K562 (cell line): ENCODE data around the gene NPEPPS. TPM values are rescaled to one million over a fixed set of nuclear protein-coding genes. Genes with fewer than 3 reads are reported as not detected.

Experiments
- ATF1 ChIP-seq, 2 experiments: fragments of 450-650 bp in 1 of 2; IDR thresholded peaks; 2 replicates each; pipeline ENCODE4 v1.6.1; 2016; ENCODE audit warnings: missing compliant biosample characterization in 1 of 2, missing genetic modification characterization in 1 of 2
- BHLHE40 ChIP-seq: IDR thresholded peaks from 2 replicates; pipeline ENCODE4 v1.6.1; 2011; ENCODE audit warnings: low read length, improper control_type of control experiment
- CCNT2 ChIP-seq: IDR thresholded peaks from 2 replicates; pipeline ENCODE4 v1.6.1; 2011; ENCODE audit warnings: borderline replicate concordance, low read depth, mild to moderate bottlenecking, moderate library complexity, mixed read lengths, low read length; ENCODE audit not compliant: insufficient read length; ENCODE audit errors: extremely low read depth
- FIP1L1 ChIP-seq: fragments of 200-400 bp; formaldehyde crosslinking; IDR thresholded peaks from 2 replicates; pipeline ENCODE4 v1.6.1; 2018; ENCODE audit warnings: mild to moderate bottlenecking, low read depth, low read length; ENCODE audit not compliant: poor library complexity, severe bottlenecking
- GATAD2A ChIP-seq: fragments of 450-650 bp; IDR thresholded peaks from 2 replicates; pipeline ENCODE4 v1.6.1; 2017
- HNRNPH1 ChIP-seq: fragments of 200-400 bp; formaldehyde crosslinking; optimal IDR thresholded peaks from 2 replicates; pipeline ENCODE3; 2017; ENCODE audit warnings: low read depth, mild to moderate bottlenecking, low read length, moderate library complexity
- HNRNPK ChIP-seq: fragments of 200-400 bp; formaldehyde crosslinking; IDR thresholded peaks from one replicate; pipeline ENCODE4 v1.6.1; 2018; ENCODE audit warnings: mild to moderate bottlenecking, low read depth, low read length; ENCODE audit not compliant: poor library complexity, severe bottlenecking
- NBN ChIP-seq: fragments of 450-650 bp; IDR thresholded peaks from 2 replicates; pipeline ENCODE4 v1.6.1; 2016; ENCODE audit warnings: low read depth, mild to moderate bottlenecking
- NFYB ChIP-seq: IDR thresholded peaks from 2 replicates; pipeline ENCODE4 v1.6.1; 2011; ENCODE audit warnings: mild to moderate bottlenecking, moderate library complexity; ENCODE audit not compliant: insufficient read length; ENCODE audit errors: extremely low read depth
- NR2C2 ChIP-seq, 2 experiments: fragments of 200-800 bp in 1 of 2; sonication (Bioruptor generic) in 1 of 2; sonication (generic) in 1 of 2; formaldehyde crosslinking in 1 of 2; IDR thresholded peaks; 2 replicates each; pipeline versions ENCODE4 v1.6.1 to v1.8.0; 2016 to 2022; ENCODE audit warnings: mild to moderate bottlenecking in 1 of 2, missing compliant biosample characterization in 1 of 2, missing genetic modification characterization in 1 of 2, missing genetic modification reagents in 1 of 2
- POU5F1 ChIP-seq: fragments of 150-350 bp; IDR thresholded peaks from 2 replicates; pipeline ENCODE4 v1.6.1; 2014; ENCODE audit warnings: borderline replicate concordance, low read length, low read depth, mild to moderate bottlenecking; ENCODE audit not compliant: partially characterized antibody
- RNF2 ChIP-seq: sonication (generic); IDR thresholded peaks from 2 replicates; pipeline ENCODE4 v1.6.1; 2016
- TCF15 ChIP-seq: fragments of 250-450 bp; sonication (Bioruptor Pico); IDR thresholded peaks from 2 replicates; pipeline ENCODE4 v1.8.0; 2022; ENCODE audit warnings: moderate library complexity, mild to moderate bottlenecking, inconsistent platforms
- ZBTB43 ChIP-seq: sonication (generic); formaldehyde crosslinking; IDR thresholded peaks from 2 replicates; pipeline ENCODE4 v1.8.0; 2023; ENCODE audit warnings: mild to moderate bottlenecking, missing genetic modification reagents
- ZBTB5 ChIP-seq: fragments of 450-650 bp; IDR thresholded peaks from 2 replicates; pipeline ENCODE4 v1.6.1; 2017; ENCODE audit warnings: antibody characterized with exemption
- ZBTB7A ChIP-seq: IDR thresholded peaks from 2 replicates; pipeline ENCODE4 v1.6.1; 2011; ENCODE audit warnings: low read depth, mild to moderate bottlenecking, low read length, moderate library complexity, borderline replicate concordance; ENCODE audit not compliant: control insufficient read depth
- ZNF12 ChIP-seq: sonication (generic); formaldehyde crosslinking; IDR thresholded peaks from 2 replicates; pipeline ENCODE4 v1.4.0; 2020; ENCODE audit warnings: mild to moderate bottlenecking, missing genetic modification reagents
- polyA plus RNA-seq, 8 experiments: library from polyadenylated mRNA; depleted of rRNA in 4 of 8; stranded (reverse) in 5 of 8; unstranded in 3 of 8; fragments of >200 nt; fragmentation: Nextera tagmentation in 2 of 8; fragmentation: Illumina TruSeq in 1 of 8; extraction: Ambion mirVana in 2 of 8; extraction: Trizol in 1 of 8; gene quantifications; 2 replicates each; pipeline versions ENCODE4 v1.2.1 to v1.2.3, GENCODE V29; 2011 to 2014; ENCODE audit warnings: inconsistent platforms in 1 of 8, missing spikeins in 1 of 8
- total RNA-seq, 7 experiments: library from RNA; depleted of rRNA in 6 of 7; stranded (reverse); fragments of >200 nt in 6 of 7; fragmentation: Illumina TruSeq in 2 of 7; extraction: Trizol in 2 of 7; gene quantifications; 2 replicates each; pipeline versions ENCODE4 v1.2.1 to v1.2.3, GENCODE V29; 2011 to 2021; ENCODE audit warnings: low replicate concordance in 1 of 7
- TF ChIP-seq, protein P1 (sequence below): fragments of 450-650 bp; IDR thresholded peaks from 2 replicates; pipeline ENCODE4 v1.6.1; 2017; ENCODE audit warnings: antibody characterized with exemption, mild to moderate bottlenecking

The NPEPPS gene
- total and polyA plus RNA-seq, 9 of the 15 experiments (the other 6 are each of a cell fraction or from before 2014, with no cell fraction given), result 21.4 to 108 (median 46.0) TPM

DNA sequence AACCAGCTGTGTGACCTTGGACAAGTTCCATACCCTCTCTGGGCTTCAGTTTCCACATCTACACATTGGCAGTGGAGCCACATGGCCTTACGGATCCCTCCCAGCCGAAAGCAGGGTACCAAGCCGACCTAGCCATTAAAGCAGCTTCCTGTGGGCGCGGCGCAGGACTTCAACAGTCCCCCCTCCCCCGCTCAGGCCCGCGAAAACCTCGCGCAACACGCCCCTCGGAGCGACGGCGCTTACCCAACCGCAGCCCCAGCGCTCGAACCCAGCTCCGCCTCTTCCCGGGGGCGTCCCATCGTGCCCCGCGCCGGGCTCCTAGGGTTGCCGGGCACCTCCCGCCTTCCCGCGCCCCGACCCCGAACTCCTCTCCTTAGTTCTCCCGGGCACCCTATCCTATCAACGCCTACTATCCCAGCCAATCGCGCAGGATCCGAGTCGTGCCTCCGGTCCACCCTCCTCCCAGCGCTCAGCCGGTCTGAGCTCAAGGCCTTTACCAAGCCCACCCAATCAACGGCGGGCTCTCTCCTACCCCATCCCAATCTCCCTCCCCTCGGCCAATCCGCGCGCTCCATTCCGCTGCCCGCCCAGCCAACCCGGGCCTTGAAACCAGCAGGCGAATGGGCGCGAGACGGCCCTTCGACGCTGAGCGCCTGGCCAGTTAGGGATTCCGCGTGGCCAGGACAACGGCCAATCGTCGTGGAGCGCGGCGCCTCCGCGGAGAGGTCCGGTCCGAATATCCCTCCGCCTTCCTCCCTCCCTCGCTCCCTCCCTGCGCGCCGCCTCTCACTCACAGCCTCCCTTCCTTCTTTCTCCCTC, 118.5 kb downstream of the NPEPPS start, which contains the start of gene KPNB1 (continued):
- TF ChIP-seq ZBTB43 (CRISPR knock-in tag) (0 out of 2 replicates have a peak, but pooled peaks have one; percentile 66), HNRNPK (no peak), ZNF12 (CRISPR knock-in tag) (no peak), RNF2 (peak; percentile 85), HNRNPH1 (no peak), ZBTB5 (0 out of 2 replicates have a peak, but pooled peaks have one; percentile 32), POU5F1 (no peak), ZBTB7A (peak; percentile 57; the same call in 1 of the 2 replicates), FIP1L1 (peak; percentile 87), NR2C2 (CRISPR knock-in tag; IDR thresholded peaks at IDR 0.05) (peak; percentile 13; the same call in 1 of the 2 replicates), NR2C2 (tag; IDR thresholded peaks at IDR 0.05) (peak; percentile 81), BHLHE40 (peak; percentile 22; the same call in 1 of the 2 replicates), NFYB (peak; percentile 93), NBN (peak; percentile 67), CCNT2 (peak; percentile 54), TCF15 (CRISPR knock-in tag) (no peak), GATAD2A (no peak; the same call in 1 of the 2 replicates), ATF1 (CRISPR knock-in tag; IDR thresholded peaks at IDR 0.05) (peak; percentile 46; the same call in 1 of the 2 replicates), ATF1 (tag; IDR thresholded peaks at IDR 0.05) (peak; percentile 95)
- TF ChIP-seq, protein P1, sequence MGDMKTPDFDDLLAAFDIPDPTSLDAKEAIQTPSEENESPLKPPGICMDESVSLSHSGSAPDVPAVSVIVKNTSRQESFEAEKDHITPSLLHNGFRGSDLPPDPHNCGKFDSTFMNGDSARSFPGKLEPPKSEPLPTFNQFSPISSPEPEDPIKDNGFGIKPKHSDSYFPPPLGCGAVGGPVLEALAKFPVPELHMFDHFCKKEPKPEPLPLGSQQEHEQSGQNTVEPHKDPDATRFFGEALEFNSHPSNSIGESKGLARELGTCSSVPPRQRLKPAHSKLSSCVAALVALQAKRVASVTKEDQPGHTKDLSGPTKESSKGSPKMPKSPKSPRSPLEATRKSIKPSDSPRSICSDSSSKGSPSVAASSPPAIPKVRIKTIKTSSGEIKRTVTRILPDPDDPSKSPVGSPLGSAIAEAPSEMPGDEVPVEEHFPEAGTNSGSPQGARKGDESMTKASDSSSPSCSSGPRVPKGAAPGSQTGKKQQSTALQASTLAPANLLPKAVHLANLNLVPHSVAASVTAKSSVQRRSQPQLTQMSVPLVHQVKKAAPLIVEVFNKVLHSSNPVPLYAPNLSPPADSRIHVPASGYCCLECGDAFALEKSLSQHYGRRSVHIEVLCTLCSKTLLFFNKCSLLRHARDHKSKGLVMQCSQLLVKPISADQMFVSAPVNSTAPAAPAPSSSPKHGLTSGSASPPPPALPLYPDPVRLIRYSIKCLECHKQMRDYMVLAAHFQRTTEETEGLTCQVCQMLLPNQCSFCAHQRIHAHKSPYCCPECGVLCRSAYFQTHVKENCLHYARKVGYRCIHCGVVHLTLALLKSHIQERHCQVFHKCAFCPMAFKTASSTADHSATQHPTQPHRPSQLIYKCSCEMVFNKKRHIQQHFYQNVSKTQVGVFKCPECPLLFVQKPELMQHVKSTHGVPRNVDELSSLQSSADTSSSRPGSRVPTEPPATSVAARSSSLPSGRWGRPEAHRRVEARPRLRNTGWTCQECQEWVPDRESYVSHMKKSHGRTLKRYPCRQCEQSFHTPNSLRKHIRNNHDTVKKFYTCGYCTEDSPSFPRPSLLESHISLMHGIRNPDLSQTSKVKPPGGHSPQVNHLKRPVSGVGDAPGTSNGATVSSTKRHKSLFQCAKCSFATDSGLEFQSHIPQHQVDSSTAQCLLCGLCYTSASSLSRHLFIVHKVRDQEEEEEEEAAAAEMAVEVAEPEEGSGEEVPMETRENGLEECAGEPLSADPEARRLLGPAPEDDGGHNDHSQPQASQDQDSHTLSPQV, result no peak
